Natural killer cell (primary cell): ENCODE measurements around the gene CDSN. TPM values are rescaled to one million over a fixed set of nuclear protein-coding genes. Genes with fewer than 3 reads are reported as not detected.
A peak's percentile ranks its signal among the peaks of the same experiment; 100 is the strongest.

Experiments
- ATAC-seq, 3 donors: fragments of 150-1000 bp in 2 of 3; fragments of 200-7000 bp in 1 of 3; cut with Tn5 transposase; 1 replicate in 1 of 3; 2 replicates in 2 of 3; pipeline ENCODE4 v1.10.0; 2021; ENCODE audit warnings: mild to moderate bottlenecking in 2 of 3, moderate library complexity in 2 of 3
- DNase-seq, 2 donors: peaks; one replicate each; pipeline versions ENCODE4 v3.0.0 to v3.0.0-alpha.2; 2013 to 2021; ENCODE audit warnings: mixed read lengths in 1 of 2
- H3K27ac ChIP-seq: one replicate; pipeline ENCODE4 v1.5.1; 2013; ENCODE audit warnings: mild to moderate bottlenecking, low read length
- H3K27me3 ChIP-seq: one replicate; pipeline ENCODE4 v1.6.1; 2013; ENCODE audit warnings: low read length; ENCODE audit not compliant: control insufficient read depth, insufficient read depth
- H3K36me3 ChIP-seq: one replicate; pipeline ENCODE4 v1.6.1; 2013; ENCODE audit warnings: low read length; ENCODE audit not compliant: control insufficient read depth, insufficient read depth
- H3K4me1 ChIP-seq: one replicate; pipeline ENCODE4 v1.6.1; 2013; ENCODE audit warnings: low read length; ENCODE audit not compliant: control insufficient read depth, insufficient read depth
- H3K4me3 ChIP-seq: one replicate; pipeline ENCODE4 v1.5.1; 2013; ENCODE audit warnings: low read length
- H3K9me3 ChIP-seq: one replicate; pipeline ENCODE4 v1.6.1; 2013; ENCODE audit warnings: low read length; ENCODE audit not compliant: control insufficient read depth, insufficient read depth
- H3K27ac Mint-ChIP-seq, 2 donors: one replicate each; pipeline ENCODE4 v1.8.0; 2022; ENCODE audit warnings: mild to moderate bottlenecking in 2 of 2, mixed read lengths in 2 of 2, moderate library complexity in 1 of 2
- H3K27me3 Mint-ChIP-seq, 2 donors: one replicate each; pipeline ENCODE4 v1.8.0; 2022; ENCODE audit warnings: low read depth in 2 of 2, mixed read lengths in 2 of 2
- H3K36me3 Mint-ChIP-seq: one replicate; pipeline ENCODE4 v1.8.0; 2022; ENCODE audit warnings: mixed read lengths
- H3K4me1 Mint-ChIP-seq, 2 donors: one replicate each; pipeline ENCODE4 v1.8.0; 2022; ENCODE audit warnings: mixed read lengths in 2 of 2
- H3K4me3 Mint-ChIP-seq: one replicate; pipeline ENCODE4 v1.8.0; 2022; ENCODE audit warnings: mild to moderate bottlenecking, moderate library complexity, mixed read lengths
- H3K9me3 Mint-ChIP-seq, 2 donors: one replicate each; pipeline ENCODE4 v1.8.0; 2022; ENCODE audit warnings: mixed read lengths in 2 of 2
- CTCF ChIP-seq: fragments of 200-600 bp; IDR thresholded peaks from one replicate; pipeline ENCODE4 v1.8.0; 2022; ENCODE audit warnings: antibody characterized with exemption
- WGBS: methylation state at CpG from one replicate; pipeline ENCODE4 v1.1.7; 2013; ENCODE audit warnings: missing lambda C conversion rate; ENCODE audit not compliant: insufficient coverage; 5-methylcytosine and 5-hydroxymethylcytosine counted together
- intact Hi-C: fragments of 100-400 bp; cut with micrococcal nuclease; formaldehyde crosslinking; loops from one replicate; pipeline ENCODE4 v1.14.2; 2022
- total RNA-seq, 4 donors: library from RNA; stranded (reverse); fragments of 120-200 nt in 1 of 4; gene quantifications; one replicate each; pipeline versions ENCODE4 v1.2.3 to v1.2.4, GENCODE V29; 2013 to 2022

Gene CDSN
- total RNA-seq, 3 donors from 2014 or later (not counting 1 experiment from before 2014, with no cell fraction given), result not detected

- no peaks in the 10 kb centered on the region for H3K9me3 ChIP-seq
- intact Hi-C loops, result no loop called here
- H3K4me3 Mint-ChIP-seq, result no peak overlapping the region
- no peaks in the 10 kb centered on the region for H3K36me3 ChIP-seq
- H3K4me3 ChIP-seq, result no peak overlapping the region
- H3K4me1 Mint-ChIP-seq, result peaks cover 13 to 16% of the 10 kb centered on the region in 2 donors
- H3K27me3 ChIP-seq, result no peaks in the 10 kb centered on the region
- DNase-seq (no peak), ATAC-seq (no peak)
- TF ChIP-seq CTCF, result no peak
- H3K27me3 Mint-ChIP-seq, result peaks cover 0 to 8% of the 10 kb centered on the region in 2 donors
- no peaks in the 10 kb centered on the region for H3K36me3 Mint-ChIP-seq
- peaks cover 14% of the 10 kb centered on the region for H3K4me1 ChIP-seq
- no peak overlapping the region for H3K27ac ChIP-seq
- H3K9me3 Mint-ChIP-seq, result no peaks in the 10 kb centered on the region
- WGBS, result 99% methylated on average over 3 of the region's 3 CpGs
- no peak overlapping the region for H3K27ac Mint-ChIP-seq
Measured at GRCh38 chr6:31096215-31096614, 24.0 kb downstream of the CDSN start.

GRCh38 chr6:31094389-31094881 lies 25.8 kb downstream of the CDSN start:
- Mint-ChIP-seq H3K4me1 (peaks cover 13 to 16% of the 10 kb centered on the region in 2 donors), H3K9me3 (no peaks in the 10 kb centered on the region), H3K27me3 (peaks cover 0 to 5% of the 10 kb centered on the region in 2 donors), H3K27ac (peak overlapping the region; percentile 51 to 66), H3K4me3 (no peak overlapping the region), H3K36me3 (no peaks in the 10 kb centered on the region)
- ATAC-seq, result peak in 2 of 3 donors; percentile 38 to 54
- H3K4me1 ChIP-seq, result peaks cover 14% of the 10 kb centered on the region
- no peak overlapping the region for H3K4me3 ChIP-seq
- peak overlapping the region; percentile 1 for H3K27ac ChIP-seq
- DNase-seq, result peak in 1 of 2 donors; percentile 65
- intact Hi-C loops, result no loop called here
- no peaks in the 10 kb centered on the region for H3K27me3 ChIP-seq
- no peaks in the 10 kb centered on the region for H3K36me3 ChIP-seq
- H3K9me3 ChIP-seq, result no peaks in the 10 kb centered on the region
- no peak for TF ChIP-seq CTCF
- WGBS, result 8% methylated on average over 3 of the region's 3 CpGs

GRCh38 chr6:31092769-31093505 lies 27.3 kb downstream of the CDSN start:
- H3K4me1 ChIP-seq, result peaks cover 14% of the 10 kb centered on the region
- H3K27ac ChIP-seq, result no peak overlapping the region
- H3K9me3 Mint-ChIP-seq, result no peaks in the 10 kb centered on the region
- intact Hi-C loops, result no loop called here
- no peak overlapping the region for H3K4me3 ChIP-seq
- H3K27me3 Mint-ChIP-seq, result peaks cover 0 to 5% of the 10 kb centered on the region in 2 donors
- no peak for TF ChIP-seq CTCF
- H3K4me3 Mint-ChIP-seq, result no peak overlapping the region
- no peak overlapping the region for H3K27ac Mint-ChIP-seq
- ATAC-seq, result no peak
- peaks cover 13 to 16% of the 10 kb centered on the region in 2 donors for H3K4me1 Mint-ChIP-seq
- 99% methylated on average over 7 of the region's 12 CpGs for WGBS
- H3K36me3 ChIP-seq, result no peaks in the 10 kb centered on the region
- H3K9me3 ChIP-seq, result no peaks in the 10 kb centered on the region
- no peak for DNase-seq
- no peaks in the 10 kb centered on the region for H3K36me3 Mint-ChIP-seq
- no peaks in the 10 kb centered on the region for H3K27me3 ChIP-seq
